Measurements from ENCODE around the gene SCLY. TPM values are rescaled to one million over a fixed set of nuclear protein-coding genes. Genes with fewer than 3 reads are reported as not detected.

Gene SCLY
- total RNA-seq, 1 experiment from 2014 or later: 40.1 TPM

DNA sequence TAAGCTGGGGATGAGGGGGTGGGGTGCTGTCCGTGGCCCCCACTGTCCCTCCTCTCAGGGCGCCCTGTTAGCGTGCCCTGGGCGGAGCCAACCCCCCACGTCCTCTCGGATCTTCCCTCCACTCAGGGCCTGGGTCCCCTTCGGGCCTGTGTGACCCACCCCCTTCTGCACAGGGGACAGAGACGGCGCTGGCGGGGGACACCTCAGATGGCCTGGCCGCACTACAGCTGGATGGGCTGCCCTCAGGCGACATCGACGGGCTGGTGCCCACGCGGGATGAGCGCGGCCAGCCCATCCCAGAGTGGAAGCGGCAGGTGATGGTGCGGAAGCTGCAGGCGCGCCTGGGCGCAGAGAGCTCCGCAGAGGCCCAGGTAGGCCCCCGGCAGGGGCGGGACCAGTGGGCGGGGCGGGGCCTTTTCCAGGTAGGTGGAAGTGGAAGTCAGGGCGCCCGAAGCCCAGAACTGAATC, 67.8 kb downstream of the SCLY start:
- H3K4me1 Mint-ChIP-seq (ENCODE audit: insufficient read depth, unreplicated experiment): no peaks in the 10 kb centered on the region
- no peak for DNase-seq (ENCODE audit: unreplicated experiment)
- H3K27me3 Mint-ChIP-seq (ENCODE audit: insufficient read depth, unreplicated experiment): no peaks in the 10 kb centered on the region
- intact Hi-C loops (cut with micrococcal nuclease): no loop called here
- no peak overlapping the region for H3K27ac Mint-ChIP-seq (ENCODE audit: low read depth, unreplicated experiment)
- BruUV-seq (replicated peaks): no TSS peak
- CTCF ChIA-PET: no interaction called here
- H3K9me3 Mint-ChIP-seq (ENCODE audit: unreplicated experiment): no peaks in the 10 kb centered on the region
- no peaks in the 10 kb centered on the region for H3K36me3 Mint-ChIP-seq (ENCODE audit: insufficient read depth, unreplicated experiment)
- H3K4me3 Mint-ChIP-seq (ENCODE audit: unreplicated experiment): no peak overlapping the region
- POLR2A ChIA-PET: no interaction called here
- TF ChIP-seq, protein P1, sequence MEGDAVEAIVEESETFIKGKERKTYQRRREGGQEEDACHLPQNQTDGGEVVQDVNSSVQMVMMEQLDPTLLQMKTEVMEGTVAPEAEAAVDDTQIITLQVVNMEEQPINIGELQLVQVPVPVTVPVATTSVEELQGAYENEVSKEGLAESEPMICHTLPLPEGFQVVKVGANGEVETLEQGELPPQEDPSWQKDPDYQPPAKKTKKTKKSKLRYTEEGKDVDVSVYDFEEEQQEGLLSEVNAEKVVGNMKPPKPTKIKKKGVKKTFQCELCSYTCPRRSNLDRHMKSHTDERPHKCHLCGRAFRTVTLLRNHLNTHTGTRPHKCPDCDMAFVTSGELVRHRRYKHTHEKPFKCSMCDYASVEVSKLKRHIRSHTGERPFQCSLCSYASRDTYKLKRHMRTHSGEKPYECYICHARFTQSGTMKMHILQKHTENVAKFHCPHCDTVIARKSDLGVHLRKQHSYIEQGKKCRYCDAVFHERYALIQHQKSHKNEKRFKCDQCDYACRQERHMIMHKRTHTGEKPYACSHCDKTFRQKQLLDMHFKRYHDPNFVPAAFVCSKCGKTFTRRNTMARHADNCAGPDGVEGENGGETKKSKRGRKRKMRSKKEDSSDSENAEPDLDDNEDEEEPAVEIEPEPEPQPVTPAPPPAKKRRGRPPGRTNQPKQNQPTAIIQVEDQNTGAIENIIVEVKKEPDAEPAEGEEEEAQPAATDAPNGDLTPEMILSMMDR (IDR thresholded peaks at IDR 0.05; ENCODE audit: unreplicated experiment): no peak

DNA sequence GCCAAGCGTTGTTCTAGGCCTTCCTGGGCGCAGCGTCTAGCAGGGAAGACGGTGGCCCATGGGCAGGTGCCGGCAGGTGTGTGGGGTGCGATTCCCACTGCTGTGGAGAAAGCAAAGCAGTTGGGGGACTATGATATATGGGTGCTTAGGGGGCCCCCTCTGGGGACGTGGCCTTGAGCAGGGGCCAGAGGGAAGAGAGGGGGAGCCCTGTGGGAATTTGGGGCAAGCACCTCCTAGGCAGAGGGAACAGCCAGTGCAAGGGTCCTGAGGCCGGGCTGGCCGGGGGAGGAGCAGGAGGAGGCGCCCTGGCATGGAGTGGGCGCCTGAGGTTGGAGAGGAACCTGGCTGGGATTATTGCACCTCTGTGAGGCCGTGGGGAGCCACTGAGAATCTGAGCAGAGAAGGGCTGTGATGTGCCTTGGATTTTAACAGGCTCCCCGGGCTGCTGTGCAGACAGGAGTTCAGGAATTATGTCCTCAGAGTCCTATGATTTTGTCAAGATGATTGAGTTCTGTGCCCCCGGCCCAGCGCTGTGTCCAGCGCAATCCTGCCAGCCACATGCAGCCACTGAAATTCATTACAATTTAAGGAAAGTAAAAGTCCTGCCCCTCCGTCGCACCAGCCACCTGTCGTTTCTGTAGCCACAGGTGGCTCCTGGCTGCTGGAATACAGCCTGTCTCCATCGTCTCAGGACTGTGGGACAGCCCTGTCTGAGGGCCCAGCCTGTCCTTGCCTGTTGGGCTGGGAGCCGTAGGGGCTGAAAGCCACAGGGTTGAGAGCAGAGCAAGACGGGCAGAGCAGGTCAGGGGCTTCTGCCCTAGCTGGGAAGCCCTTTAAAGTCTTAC, 68.6 kb downstream of the SCLY start:
- BruUV-seq (replicated peaks): no TSS peak
- H3K27me3 Mint-ChIP-seq (ENCODE audit: insufficient read depth, unreplicated experiment): no peaks in the 10 kb centered on the region
- H3K4me3 Mint-ChIP-seq (ENCODE audit: unreplicated experiment): no peak overlapping the region
- TF ChIP-seq, protein P1 (IDR thresholded peaks at IDR 0.05; ENCODE audit: unreplicated experiment): no peak
- no peaks in the 10 kb centered on the region for H3K4me1 Mint-ChIP-seq (ENCODE audit: insufficient read depth, unreplicated experiment)
- DNase-seq (ENCODE audit: unreplicated experiment): no peak
- ChIA-PET POLR2A (no interaction called here), CTCF (no interaction called here)
- no peaks in the 10 kb centered on the region for H3K9me3 Mint-ChIP-seq (ENCODE audit: unreplicated experiment)
- H3K36me3 Mint-ChIP-seq (ENCODE audit: insufficient read depth, unreplicated experiment): no peaks in the 10 kb centered on the region
- H3K27ac Mint-ChIP-seq (ENCODE audit: low read depth, unreplicated experiment): no peak overlapping the region
- intact Hi-C loops (cut with micrococcal nuclease): no loop called here

DNA sequence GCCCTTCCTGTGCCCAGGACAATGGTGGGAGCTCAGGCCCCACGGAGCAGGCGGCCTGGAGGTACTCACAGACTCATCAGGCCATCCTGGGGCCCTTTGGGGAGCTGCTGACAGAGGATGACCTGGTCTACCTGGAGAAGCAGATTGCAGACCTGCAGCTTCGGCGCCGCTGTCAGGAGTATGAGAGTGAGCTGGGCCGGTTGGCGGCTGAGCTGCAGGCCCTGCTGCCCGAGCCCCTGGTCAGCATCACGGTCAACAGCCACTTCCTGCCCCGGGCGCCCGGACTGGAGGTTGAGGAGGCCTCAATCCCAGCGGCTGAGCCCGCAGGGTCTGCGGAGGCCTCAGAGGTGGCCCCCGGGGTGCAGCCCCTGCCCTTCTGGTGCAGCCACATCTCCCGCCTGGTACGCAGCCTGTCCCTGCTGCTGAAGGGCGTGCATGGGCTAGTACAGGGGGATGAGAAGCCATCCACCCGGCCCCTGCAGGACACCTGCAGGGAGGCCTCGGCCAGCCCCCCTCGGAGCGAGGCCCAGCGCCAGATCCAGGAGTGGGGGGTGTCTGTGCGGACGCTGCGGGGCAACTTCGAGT, 69.4 kb downstream of the SCLY start:
- POLR2A ChIA-PET: no interaction called here
- intact Hi-C loops (cut with micrococcal nuclease): no loop called here
- no peaks in the 10 kb centered on the region for H3K36me3 Mint-ChIP-seq (ENCODE audit: insufficient read depth, unreplicated experiment)
- CTCF ChIA-PET: no interaction called here
- BruUV-seq (replicated peaks): no TSS peak
- TF ChIP-seq, protein P1 (IDR thresholded peaks at IDR 0.05; ENCODE audit: unreplicated experiment): no peak
- no peak overlapping the region for H3K4me3 Mint-ChIP-seq (ENCODE audit: unreplicated experiment)
- no peak for DNase-seq (ENCODE audit: unreplicated experiment)
- H3K4me1 Mint-ChIP-seq (ENCODE audit: insufficient read depth, unreplicated experiment): no peaks in the 10 kb centered on the region
- no peak overlapping the region for H3K27ac Mint-ChIP-seq (ENCODE audit: low read depth, unreplicated experiment)
- no peaks in the 10 kb centered on the region for H3K27me3 Mint-ChIP-seq (ENCODE audit: insufficient read depth, unreplicated experiment)
- no peaks in the 10 kb centered on the region for H3K9me3 Mint-ChIP-seq (ENCODE audit: unreplicated experiment)

DNA sequence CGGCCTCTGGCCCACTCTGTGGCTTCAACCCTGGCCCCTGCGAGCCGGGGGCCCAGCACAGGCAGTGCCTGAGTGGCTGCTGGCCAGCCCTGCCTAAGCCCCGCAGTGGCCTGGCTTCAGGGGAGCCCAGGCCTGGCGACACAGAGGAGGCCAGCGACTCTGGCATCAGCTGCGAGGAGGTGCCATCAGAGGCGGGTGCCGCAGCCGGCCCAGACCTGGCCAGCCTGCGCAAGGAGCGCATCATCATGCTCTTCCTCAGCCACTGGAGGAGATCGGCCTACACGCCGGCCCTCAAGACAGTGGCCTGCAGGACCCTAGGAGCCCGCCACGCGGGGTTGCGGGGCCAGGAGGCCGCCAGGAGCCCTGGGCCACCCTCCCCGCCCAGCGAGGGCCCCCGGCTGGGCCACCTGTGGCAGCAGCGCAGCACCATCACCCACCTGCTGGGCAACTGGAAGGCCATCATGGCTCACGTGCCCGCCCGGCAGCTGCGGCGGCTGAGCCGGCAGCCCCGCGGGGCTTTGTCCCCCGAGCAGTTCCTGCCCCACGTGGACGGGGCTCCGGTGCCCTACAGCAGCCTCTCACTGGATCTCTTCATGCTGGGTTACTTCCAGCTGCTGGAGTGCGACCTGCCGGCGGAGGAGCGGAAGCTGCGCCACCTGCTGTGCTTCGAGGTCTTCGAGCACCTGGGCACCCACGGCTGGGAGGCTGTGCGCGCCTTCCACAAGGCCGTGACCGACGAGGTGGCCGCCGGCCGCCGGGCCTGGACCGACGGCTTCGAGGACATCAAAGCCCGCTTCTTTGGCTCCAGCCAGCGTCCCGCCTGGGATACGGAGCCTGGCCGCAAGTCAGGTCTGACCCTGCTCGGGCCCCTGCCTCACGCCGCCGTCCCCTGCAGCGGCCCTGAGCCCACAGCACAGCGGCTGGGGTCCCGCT, 70.2 kb downstream of the SCLY start:
- Mint-ChIP-seq H3K36me3 (ENCODE audit: insufficient read depth, unreplicated experiment) (no peaks in the 10 kb centered on the region), H3K27ac (ENCODE audit: low read depth, unreplicated experiment) (no peak overlapping the region), H3K27me3 (ENCODE audit: insufficient read depth, unreplicated experiment) (no peaks in the 10 kb centered on the region), H3K4me3 (ENCODE audit: unreplicated experiment) (no peak overlapping the region), H3K4me1 (ENCODE audit: insufficient read depth, unreplicated experiment) (no peaks in the 10 kb centered on the region), H3K9me3 (ENCODE audit: unreplicated experiment) (no peaks in the 10 kb centered on the region)
- TF ChIP-seq, protein P1 (IDR thresholded peaks at IDR 0.05; ENCODE audit: unreplicated experiment): no peak
- DNase-seq (ENCODE audit: unreplicated experiment): no peak
- no TSS peak for BruUV-seq (replicated peaks)
- ChIA-PET POLR2A (no interaction called here), CTCF (no interaction called here)
- intact Hi-C loops (cut with micrococcal nuclease): no loop called here

All from MCF 10A (cell line).